Hematopoietic multipotent progenitor cell treated with erythropoietin and hydrocortisone succinate and interleukin-3 and kit ligand, for 8 days (in vitro differentiated cells): ENCODE results near the gene ALG13.
"Not testable (repeated sequence)": the region's sequence is repeated elsewhere in the genome, so short reads cannot be mapped to it uniquely, and the experiment has no call there.

Source experiments
- DNase-seq: peaks from one replicate; pipeline ENCODE4 v3.0.0-alpha.2; 2015

ALG13 gene

GRCh38 chrX:111680988-111681779 lies at the start of gene ALG13:
ALG13 (plus strand) TSS chrX:111681170; CDS start chrX:111681219, 49 bp downstream.
- peak; percentile 90 for DNase-seq

GRCh38 chrX:111634823-111635729 lies 45.9 kb upstream of the ALG13 start:
- no peak for DNase-seq

- DNase-seq: no peak
These were observed 39.0 kb upstream of the ALG13 start for GRCh38 chrX:111641969-111642368.

- not testable (repeated sequence) for DNase-seq
These were observed 35.8 kb upstream of the ALG13 start for GRCh38 chrX:111645165-111645564.

- DNase-seq: no peak
These were observed 35.4 kb upstream of the ALG13 start for GRCh38 chrX:111645607-111646006.

GRCh38 chrX:111646515-111646914 lies 34.5 kb upstream of the ALG13 start:
- peak; percentile 38 for DNase-seq

GRCh38 chrX:111648802-111649201 lies 32.2 kb upstream of the ALG13 start:
- DNase-seq: no peak

GRCh38 chrX:111649638-111650037 lies 31.3 kb upstream of the ALG13 start:
- no peak for DNase-seq

- DNase-seq: no peak
These were observed 30.1 kb upstream of the ALG13 start for GRCh38 chrX:111650845-111651244.

- peak; percentile 2 for DNase-seq
These were observed 28.3 kb upstream of the ALG13 start for GRCh38 chrX:111652719-111653118.

GRCh38 chrX:111661241-111661640 lies 19.7 kb upstream of the ALG13 start:
- no peak for DNase-seq

- no peak for DNase-seq
These were observed 18.7 kb upstream of the ALG13 start for GRCh38 chrX:111662292-111662691.

GRCh38 chrX:111671668-111672067 lies 9.3 kb upstream of the ALG13 start:
- no peak for DNase-seq

GRCh38 chrX:111687305-111687704 lies 6.3 kb downstream of the ALG13 start:
- DNase-seq: no peak

GRCh38 chrX:111695297-111695880 lies 14.4 kb downstream of the ALG13 start:
- DNase-seq: no peak

- peak; percentile 1 for DNase-seq
These were observed 38.6 kb downstream of the ALG13 start for GRCh38 chrX:111719426-111720210.

GRCh38 chrX:111728096-111728495 lies 47.1 kb downstream of the ALG13 start:
- DNase-seq: no peak

- no peak for DNase-seq
These were observed 50.4 kb downstream of the ALG13 start for GRCh38 chrX:111731351-111731750.

GRCh38 chrX:111736571-111736970 lies 55.6 kb downstream of the ALG13 start:
- no peak for DNase-seq

GRCh38 chrX:111742018-111742417 lies 61.0 kb downstream of the ALG13 start:
- DNase-seq: no peak

GRCh38 chrX:111743316-111743715 lies 62.3 kb downstream of the ALG13 start:
- no peak for DNase-seq

GRCh38 chrX:111756486-111756885 lies 75.5 kb downstream of the ALG13 start:
- no peak for DNase-seq

GRCh38 chrX:111759686-111760085 lies 78.7 kb downstream of the ALG13 start:
- DNase-seq: no peak
